OCI-LY3 (cell line): Measurements from ENCODE around the gene TEX261.

ENCODE experiments used
- H2AFZ ChIP-seq: fragments of 200-600, 300-600 bp; shearing (Covaris generic); 2 replicates; pipeline ENCODE4 v1.6.0; 2014; ENCODE audit warnings: antibody characterized with exemption, low read depth, low read length
- H3K27ac ChIP-seq: fragments of 200-600, 300-600 bp; sonication (generic); 2 replicates; pipeline ENCODE4 v1.5.1; 2014; ENCODE audit warnings: mild to moderate bottlenecking, low read length, moderate library complexity, mixed read lengths
- H3K27me3 ChIP-seq: fragments of 200-600, 300-600 bp; sonication (generic); 2 replicates; pipeline ENCODE4 v1.6.1; 2014; ENCODE audit warnings: low read depth, low read length, mixed read lengths
- H3K36me3 ChIP-seq: fragments of 200-600, 300-600 bp; sonication (generic); replicated peaks from 2 replicates; pipeline ENCODE3; 2014; ENCODE audit warnings: low read depth, low read length, mixed read lengths
- H3K4me1 ChIP-seq: fragments of 300-600, 200-600 bp; sonication (generic); 2 replicates; pipeline ENCODE4 v1.6.1; 2014; ENCODE audit warnings: low read length, mixed read lengths
- H3K4me2 ChIP-seq: fragments of 200-600, 300-600 bp; sonication (generic); 2 replicates; pipeline ENCODE4 v1.6.1; 2014; ENCODE audit warnings: low read length, mixed read lengths
- H3K4me3 ChIP-seq: fragments of 300-600, 200-600 bp; sonication (generic); 2 replicates; pipeline ENCODE4 v1.5.1; 2014; ENCODE audit warnings: antibody characterized with exemption, mild to moderate bottlenecking, low read length, moderate library complexity
- H3K79me2 ChIP-seq: fragments of 300-600, 200-600 bp; shearing (Covaris generic); 2 replicates; pipeline ENCODE4 v1.6.1; 2014; ENCODE audit warnings: mild to moderate bottlenecking, low read length, mixed read lengths
- H3K9ac ChIP-seq: fragments of 300-600, 200-600 bp; shearing (Covaris generic); 2 replicates; pipeline ENCODE4 v1.6.0; 2014; ENCODE audit warnings: mild to moderate bottlenecking, low read length, moderate library complexity
- H3K9me3 ChIP-seq: fragments of 200-600, 300-600 bp; shearing (Covaris generic); 2 replicates; pipeline ENCODE4 v1.6.1; 2014; ENCODE audit warnings: low read length, mixed read lengths; ENCODE audit not compliant: insufficient read depth
- H4K20me1 ChIP-seq: fragments of 200-600, 300-600 bp; sonication (generic); 2 replicates; pipeline ENCODE4 v1.6.1; 2016; ENCODE audit warnings: low read length, mixed read lengths; ENCODE audit not compliant: insufficient read depth
- CTCF ChIP-seq: fragments of 200-600, 300-600 bp; sonication (generic); IDR thresholded peaks from 2 replicates; pipeline ENCODE4 v1.5.1; 2014; ENCODE audit warnings: antibody characterized with exemption, low read length, low read depth
- EZH2phosphoT487 ChIP-seq: fragments of 200-600 bp; shearing (Covaris generic); IDR thresholded peaks from 2 replicates; pipeline ENCODE4 v1.6.1; 2018; ENCODE audit warnings: antibody characterized with exemption, mixed run types, low read depth

Gene TEX261

GRCh38 chr2:70964133-70964532 is 30.5 kb downstream of the TEX261 start:
- no peak overlapping the region for H3K4me2 ChIP-seq
- H3K9ac ChIP-seq, result no peak overlapping the region
- H3K4me1 ChIP-seq, result no peaks in the 10 kb centered on the region
- no peak overlapping the region for H3K27ac ChIP-seq
- no peaks in the 10 kb centered on the region for H3K36me3 ChIP-seq
- H3K9me3 ChIP-seq, result no peaks in the 10 kb centered on the region
- no peaks in the 10 kb centered on the region for H3K79me2 ChIP-seq
- H2AFZ ChIP-seq, result no peak overlapping the region
- H3K4me3 ChIP-seq, result no peak overlapping the region
- TF ChIP-seq CTCF (no peak), EZH2phosphoT487 (no peak)
- peaks cover 10% of the 10 kb centered on the region; the same call in 1 of the 2 replicates for H3K27me3 ChIP-seq
- no peaks in the 10 kb centered on the region for H4K20me1 ChIP-seq

DNA sequence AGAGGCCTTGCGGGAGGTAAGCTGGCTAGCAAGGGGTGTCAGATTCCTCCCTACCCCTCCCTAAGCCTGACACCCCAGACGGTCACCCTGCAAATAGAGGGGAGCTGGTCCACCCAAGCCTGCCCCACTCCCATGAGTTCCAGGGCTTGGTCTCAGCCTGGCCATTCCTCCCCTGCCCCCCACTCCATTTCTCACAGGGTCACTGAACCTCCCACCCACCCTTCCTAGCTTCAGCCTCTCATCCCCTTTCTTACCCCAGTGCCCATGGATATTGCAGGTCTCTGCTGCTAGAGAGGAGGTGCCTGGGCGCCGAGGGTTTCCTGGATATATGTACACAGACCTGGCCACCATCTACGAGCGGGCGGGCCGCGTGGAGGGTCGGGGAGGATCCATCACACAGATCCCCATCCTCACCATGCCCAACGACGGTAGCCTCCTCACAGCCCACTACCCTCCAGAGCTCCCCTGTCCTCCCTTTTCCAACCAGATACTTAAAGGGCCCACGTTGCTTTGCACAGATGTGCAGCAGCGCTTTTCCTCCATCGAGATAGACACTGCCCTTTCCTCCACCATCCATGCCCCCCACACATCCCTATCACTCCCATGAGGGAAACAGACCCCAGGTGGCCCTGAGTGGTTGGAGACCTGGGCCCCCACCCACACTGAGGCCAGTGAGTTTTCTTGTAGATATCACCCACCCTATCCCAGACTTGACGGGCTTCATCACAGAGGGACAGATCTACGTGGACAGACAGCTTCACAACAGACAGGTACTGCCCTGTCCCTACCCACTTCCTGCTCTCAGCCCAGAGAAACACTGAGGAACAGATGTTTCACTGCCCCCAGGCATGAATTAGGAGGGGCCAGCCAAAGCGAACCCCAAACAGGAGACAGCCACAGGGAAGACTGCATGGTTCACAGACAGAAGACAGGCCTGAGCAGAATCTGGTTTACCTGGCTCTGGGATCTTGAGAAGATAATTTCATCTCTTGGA is 31.5 kb downstream of the TEX261 start:
- Histone ChIP-seq H3K79me2 (no peaks in the 10 kb centered on the region), H2AFZ (no peak overlapping the region), H3K4me2 (no peak overlapping the region), H3K9ac (no peak overlapping the region), H4K20me1 (no peaks in the 10 kb centered on the region), H3K27ac (no peak overlapping the region), H3K4me3 (no peak overlapping the region), H3K9me3 (no peaks in the 10 kb centered on the region), H3K27me3 (peaks cover 8% of the 10 kb centered on the region; the same call in 1 of the 2 replicates), H3K4me1 (no peaks in the 10 kb centered on the region), H3K36me3 (no peaks in the 10 kb centered on the region)
- TF ChIP-seq CTCF, result no peak
- no peak for TF ChIP-seq EZH2phosphoT487

- H3K9me3 ChIP-seq, result no peaks in the 10 kb centered on the region
- H3K79me2 ChIP-seq, result no peaks in the 10 kb centered on the region
- TF ChIP-seq EZH2phosphoT487 (no peak), CTCF (no peak)
- no peaks in the 10 kb centered on the region for H4K20me1 ChIP-seq
- H3K4me1 ChIP-seq, result no peaks in the 10 kb centered on the region
- no peak overlapping the region for H2AFZ ChIP-seq
- H3K27ac ChIP-seq, result no peak overlapping the region
- H3K9ac ChIP-seq, result no peak overlapping the region
- no peaks in the 10 kb centered on the region for H3K27me3 ChIP-seq
- H3K36me3 ChIP-seq, result no peaks in the 10 kb centered on the region
- no peak overlapping the region for H3K4me2 ChIP-seq
- H3K4me3 ChIP-seq, result no peak overlapping the region
Observed at GRCh38 chr2:70962211-70962884, 32.3 kb downstream of the TEX261 start.

DNA sequence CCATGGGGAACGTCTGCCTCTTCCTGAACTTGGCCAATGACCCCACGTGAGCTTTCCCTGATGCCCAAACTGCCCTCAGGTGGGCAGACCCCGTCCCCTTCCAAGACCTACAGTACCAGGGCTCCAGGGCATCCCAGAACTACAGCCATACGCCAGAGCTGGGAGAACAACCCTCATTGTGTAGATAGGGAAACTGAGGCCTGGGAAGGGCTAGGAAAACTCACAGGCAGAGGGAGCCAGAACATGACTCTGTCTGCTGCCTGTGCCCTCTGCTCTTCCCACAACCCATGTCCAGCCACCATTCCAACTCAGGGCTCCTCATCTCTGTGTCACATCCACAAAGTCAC is 33.1 kb downstream of the TEX261 start:
- no peak for TF ChIP-seq EZH2phosphoT487
- TF ChIP-seq CTCF, result no peak
- Histone ChIP-seq H3K36me3 (no peaks in the 10 kb centered on the region), H3K79me2 (no peaks in the 10 kb centered on the region), H3K4me2 (no peak overlapping the region), H3K4me3 (no peak overlapping the region), H3K27me3 (no peaks in the 10 kb centered on the region), H3K9ac (no peak overlapping the region), H2AFZ (no peak overlapping the region), H3K27ac (no peak overlapping the region), H3K4me1 (no peaks in the 10 kb centered on the region), H3K9me3 (no peaks in the 10 kb centered on the region), H4K20me1 (no peaks in the 10 kb centered on the region)
